GM18498 (cell line): ENCODE measurements around the gene ASPSCR1.
"Not testable (repeated sequence)": the region's sequence is repeated elsewhere in the genome, so short reads cannot be mapped to it uniquely, and the experiment has no call there.

Experiments
- ATAC-seq: cut with Tn5 transposase; IDR thresholded peaks from one replicate; pipeline ENCODE4 v1.9.1; 2021; ENCODE audit warnings: mild to moderate bottlenecking, moderate library complexity; ENCODE audit not compliant: unreplicated experiment

Gene ASPSCR1

GRCh38 chr17:82037092-82037888, 59.9 kb downstream of the ASPSCR1 start, which contains the start of gene DCXR:
Gene DCXR, minus strand, starts transcription at chr17:82037697. Its CDS starts 15 bp downstream, at chr17:82037682.
- ATAC-seq, result peak; percentile 90

- ATAC-seq, result no peak
Observed at GRCh38 chr17:82037889-82038195, 60.4 kb downstream of the ASPSCR1 start.

GRCh38 chr17:82038796-82039409, 61.5 kb downstream of the ASPSCR1 start:
- not testable (repeated sequence) for ATAC-seq

GRCh38 chr17:82039695-82040299, 62.4 kb downstream of the ASPSCR1 start:
- no peak for ATAC-seq

GRCh38 chr17:82041144-82041814, 63.9 kb downstream of the ASPSCR1 start:
- ATAC-seq, result no peak

- ATAC-seq, result no peak
Observed at GRCh38 chr17:82042649-82043048, 65.2 kb downstream of the ASPSCR1 start.

GRCh38 chr17:82043507-82043906, 66.1 kb downstream of the ASPSCR1 start:
- ATAC-seq, result no peak

GRCh38 chr17:82045936-82046484, 68.6 kb downstream of the ASPSCR1 start:
- ATAC-seq, result no peak

- no peak for ATAC-seq
Observed at GRCh38 chr17:82046903-82047302, 69.5 kb downstream of the ASPSCR1 start.

- ATAC-seq, result no peak
Observed at GRCh38 chr17:82047379-82047778, 70.0 kb downstream of the ASPSCR1 start.

- ATAC-seq, result no peak
Observed at GRCh38 chr17:82047914-82048570, 70.6 kb downstream of the ASPSCR1 start.

GRCh38 chr17:82048571-82048971, 71.1 kb downstream of the ASPSCR1 start:
- no peak for ATAC-seq

- no peak for ATAC-seq
Observed at GRCh38 chr17:82049106-82049505, 71.7 kb downstream of the ASPSCR1 start.

- ATAC-seq, result no peak
Observed at GRCh38 chr17:82049521-82049971, 72.1 kb downstream of the ASPSCR1 start.

GRCh38 chr17:82050152-82050760, 72.8 kb downstream of the ASPSCR1 start:
- no peak for ATAC-seq

- peak; percentile 10 for ATAC-seq
Observed at GRCh38 chr17:82050761-82051641, 73.6 kb downstream of the ASPSCR1 start.

- ATAC-seq, result peak; percentile 73
Observed at GRCh38 chr17:82051776-82052637, 74.6 kb downstream of the ASPSCR1 start, which contains the start of the genes GPS1 and RFNG. Gene GPS1, plus strand, starts transcription at chr17:82051898. Its CDS starts 34 bp downstream, at chr17:82051932. Gene RFNG, minus strand, starts transcription at chr17:82051811. Its CDS starts 45 bp downstream, at chr17:82051766.

GRCh38 chr17:82052638-82053059, 75.2 kb downstream of the ASPSCR1 start:
- ATAC-seq, result no peak
